ENCODE measurements around the gene NOX5.

Gene NOX5

DNA sequence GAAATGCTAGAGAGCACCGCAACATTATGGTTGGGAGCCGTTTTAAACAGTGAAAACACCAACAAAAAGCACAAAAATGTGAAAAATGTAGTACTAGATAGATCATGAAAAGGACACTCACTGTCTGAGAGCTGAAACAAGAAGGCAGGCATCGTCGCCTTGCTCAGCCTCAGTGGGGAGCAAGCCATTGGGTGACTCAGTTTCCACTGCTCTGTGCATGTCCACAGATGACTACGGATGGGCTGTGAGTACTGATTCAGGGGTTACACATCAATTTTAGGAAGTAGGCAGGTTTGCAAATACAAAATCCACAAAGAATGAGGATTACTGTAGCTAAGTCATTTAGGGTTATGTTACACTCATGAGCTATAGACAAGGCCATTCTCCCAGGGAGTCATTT, 10.8 kb downstream of the NOX5 start:
- DNase-seq, result no peak

DNA sequence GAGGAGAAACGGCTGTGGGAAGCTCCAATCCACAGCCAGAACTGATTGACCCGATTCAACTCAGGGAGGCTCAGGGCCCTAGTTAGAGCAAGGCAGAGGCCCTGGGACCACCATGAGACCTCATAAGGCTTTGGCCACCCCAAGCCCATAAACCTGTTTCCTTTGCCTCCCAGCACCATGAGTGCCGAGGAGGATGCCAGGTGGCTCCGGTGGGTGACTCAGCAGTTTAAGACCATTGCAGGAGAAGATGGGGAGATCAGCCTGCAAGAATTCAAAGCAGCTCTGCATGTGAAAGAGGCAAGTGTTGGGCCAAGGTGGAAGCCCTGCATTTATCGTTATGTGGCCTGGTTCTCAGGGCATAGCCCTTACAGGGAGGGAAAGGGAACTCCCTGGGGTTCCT, 11.9 kb downstream of the NOX5 start:
- no peak for DNase-seq

DNA sequence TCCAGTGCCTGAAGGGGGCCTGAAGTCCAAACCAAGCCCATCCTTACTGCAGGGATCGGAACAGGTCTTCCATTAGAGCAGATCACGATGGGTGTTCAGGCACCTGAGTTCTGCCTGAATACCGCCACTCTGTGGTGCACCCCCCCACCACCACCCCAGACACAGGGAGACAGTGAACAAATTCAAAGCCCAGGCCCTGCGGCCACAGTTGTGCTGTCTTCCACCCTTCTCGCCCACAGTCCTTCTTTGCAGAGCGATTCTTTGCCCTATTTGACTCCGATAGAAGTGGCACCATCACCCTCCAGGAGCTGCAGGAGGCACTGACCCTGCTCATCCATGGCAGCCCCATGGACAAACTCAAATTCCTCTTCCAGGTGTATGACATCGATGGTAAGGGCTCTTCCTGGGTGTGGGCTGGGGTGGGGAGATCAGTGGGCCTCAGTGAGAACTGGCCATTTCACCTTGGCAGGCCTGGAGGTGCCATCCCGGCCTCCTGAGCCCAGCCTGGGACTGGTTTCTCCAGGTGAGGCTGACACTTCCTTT, 13.6 kb downstream of the NOX5 start:
- DNase-seq, result no peak

DNA sequence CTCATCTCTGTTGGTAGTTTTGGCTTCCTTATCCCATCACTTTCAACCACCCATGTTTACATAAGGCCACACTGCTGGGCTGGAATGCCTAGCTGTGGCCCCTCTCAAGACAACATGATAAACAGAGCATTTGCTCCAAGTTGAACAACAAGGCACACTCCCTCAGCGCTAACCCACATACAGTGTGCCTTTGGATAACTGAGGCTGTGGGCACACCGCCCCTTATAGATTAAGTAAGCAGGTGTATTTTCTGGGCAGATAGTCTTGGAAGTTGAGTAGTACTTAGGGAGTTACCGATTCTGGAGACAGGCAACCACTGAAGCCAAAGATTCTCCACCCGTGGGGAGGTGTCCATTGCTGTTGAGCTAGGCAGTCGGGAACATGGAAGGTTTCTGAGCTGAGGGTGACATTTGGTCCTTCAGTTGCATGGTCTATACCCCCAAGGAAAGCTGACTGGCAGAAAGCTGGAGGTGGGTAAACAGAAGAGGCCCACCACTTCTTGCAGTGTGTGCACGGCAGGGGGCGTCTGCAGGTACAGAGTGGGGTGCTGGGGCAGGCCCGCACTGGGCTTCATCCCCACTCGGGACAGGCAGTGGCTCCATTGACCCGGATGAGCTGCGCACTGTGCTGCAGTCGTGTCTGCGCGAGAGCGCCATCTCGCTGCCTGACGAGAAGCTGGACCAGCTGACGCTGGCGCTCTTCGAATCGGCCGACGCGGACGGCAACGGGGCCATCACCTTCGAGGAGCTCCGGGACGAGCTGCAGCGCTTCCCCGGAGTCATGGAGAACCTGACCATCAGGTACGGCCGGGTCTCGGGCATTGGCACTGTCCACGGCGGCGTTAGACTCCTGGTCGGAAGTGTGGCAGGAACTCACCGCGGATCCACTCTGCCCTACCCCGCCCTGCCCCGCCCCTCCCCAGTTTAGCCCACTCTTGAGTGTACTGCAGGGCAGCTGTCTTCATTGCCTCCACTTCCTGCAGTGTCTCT, 16.8 kb downstream of the NOX5 start:
- peak; percentile 17 for DNase-seq

DNA sequence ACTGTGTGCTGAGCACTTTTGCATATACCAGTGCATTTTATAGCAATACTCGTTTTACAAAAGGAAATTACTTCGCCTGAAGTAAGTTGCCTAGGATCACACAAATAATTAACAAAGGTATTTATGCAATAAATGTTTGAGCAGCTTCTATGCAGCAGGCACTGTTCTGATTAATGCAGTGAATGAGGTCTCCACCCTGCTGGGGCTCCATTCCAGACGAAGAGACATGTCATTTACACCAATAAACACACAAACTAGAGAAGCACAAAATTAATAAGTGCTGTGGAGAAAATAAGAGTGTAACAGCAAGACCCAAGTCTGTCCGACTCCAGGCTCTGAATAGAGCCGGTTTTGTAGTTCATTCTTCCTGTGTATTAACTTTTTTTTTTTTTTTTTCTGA, 17.5 kb downstream of the NOX5 start:
- no peak for DNase-seq

DNA sequence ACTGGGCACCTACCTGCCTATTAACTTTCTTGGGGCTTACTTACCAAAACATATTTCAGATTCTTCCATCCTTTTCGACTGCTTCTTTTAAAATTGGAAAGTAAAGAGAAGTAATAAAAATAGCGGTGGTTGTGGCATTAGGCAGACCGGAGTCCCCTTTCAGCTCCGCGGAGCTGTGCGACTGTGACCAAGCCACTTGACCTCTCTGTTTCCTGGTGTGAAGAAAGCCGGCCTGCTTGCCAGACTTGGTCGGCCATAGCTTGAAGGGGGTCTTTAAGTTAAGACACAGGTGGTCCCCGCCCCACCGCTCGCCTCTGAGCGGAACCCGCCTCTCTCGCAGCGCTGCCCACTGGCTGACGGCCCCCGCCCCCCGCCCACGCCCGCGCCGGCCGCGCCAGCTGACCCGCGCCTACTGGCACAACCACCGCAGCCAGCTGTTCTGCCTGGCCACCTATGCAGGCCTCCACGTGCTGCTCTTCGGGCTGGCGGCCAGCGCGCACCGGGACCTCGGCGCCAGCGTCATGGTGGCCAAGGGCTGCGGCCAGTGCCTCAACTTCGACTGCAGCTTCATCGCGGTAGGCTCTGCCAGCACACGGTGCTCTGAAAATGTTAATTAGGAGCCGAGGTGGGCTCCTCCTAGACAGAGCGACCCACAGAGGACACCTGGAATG, 18.3 kb downstream of the NOX5 start:
- no peak for DNase-seq

DNA sequence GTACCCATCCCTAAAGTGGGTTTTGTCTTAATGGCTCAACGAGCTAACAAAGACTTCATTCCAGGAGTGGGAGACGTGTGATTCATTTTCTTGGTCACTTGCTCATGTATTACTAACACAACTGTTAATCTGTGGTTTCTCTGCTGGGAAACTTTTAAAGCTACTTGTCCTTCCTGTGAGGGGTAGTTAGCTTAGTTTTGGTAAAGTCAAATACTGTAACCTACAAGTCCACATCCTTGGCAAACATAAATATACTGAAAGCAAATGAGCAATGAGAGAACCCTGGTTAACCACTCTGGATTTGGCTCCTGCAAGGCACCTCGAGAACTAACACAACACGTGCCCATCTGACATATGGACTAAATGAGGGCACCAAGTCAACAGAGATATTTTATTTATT, 19.9 kb downstream of the NOX5 start:
- DNase-seq, result no peak

DNA sequence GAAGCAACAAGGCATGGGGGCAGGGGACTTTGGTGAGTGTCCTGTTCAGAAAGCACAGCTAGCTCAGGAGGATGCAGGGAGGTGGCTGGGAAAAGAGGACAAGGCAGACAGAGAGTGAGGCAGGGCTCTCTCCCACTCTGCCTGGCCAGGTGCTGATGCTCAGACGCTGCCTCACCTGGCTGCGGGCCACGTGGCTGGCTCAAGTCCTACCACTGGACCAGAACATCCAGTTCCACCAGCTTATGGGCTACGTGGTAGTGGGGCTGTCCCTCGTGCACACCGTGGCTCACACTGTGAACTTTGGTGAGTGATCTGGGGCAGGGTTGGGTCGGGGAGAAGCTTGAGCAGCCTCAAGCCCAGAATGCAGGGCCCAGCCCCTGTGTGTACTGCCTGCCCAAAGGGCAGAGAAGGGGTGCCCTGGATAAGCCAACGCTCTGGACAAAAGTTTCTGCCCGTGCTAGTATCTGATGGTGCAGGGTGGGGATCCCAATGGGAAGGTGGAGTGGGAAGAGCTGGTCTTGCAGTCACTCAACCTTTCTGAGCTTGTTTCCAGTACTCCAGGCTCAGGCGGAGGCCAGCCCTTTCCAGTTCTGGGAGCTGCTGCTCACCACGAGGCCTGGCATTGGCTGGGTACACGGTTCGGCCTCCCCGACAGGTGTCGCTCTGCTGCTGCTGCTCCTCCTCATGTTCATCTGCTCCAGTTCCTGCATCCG, 20.9 kb downstream of the NOX5 start:
- DNase-seq, result no peak

DNA sequence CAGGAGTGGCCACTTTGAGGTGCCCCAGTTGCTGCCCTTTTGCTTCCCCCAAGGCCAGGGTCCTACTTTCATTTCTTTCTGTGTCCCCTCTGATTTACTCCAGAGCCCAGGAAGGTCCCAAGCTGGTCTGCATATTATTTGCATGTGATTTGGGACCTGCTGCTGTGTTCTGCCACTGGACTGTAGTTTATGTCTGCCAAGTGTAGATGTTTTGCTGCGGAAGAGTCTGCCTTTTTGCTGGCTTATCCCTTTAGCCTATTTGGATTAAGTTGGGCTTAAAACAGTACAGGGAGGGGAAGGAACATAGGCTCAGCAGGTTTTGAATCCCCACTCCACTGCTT, 21.4 kb downstream of the NOX5 start:
- DNase-seq, result no peak

DNA sequence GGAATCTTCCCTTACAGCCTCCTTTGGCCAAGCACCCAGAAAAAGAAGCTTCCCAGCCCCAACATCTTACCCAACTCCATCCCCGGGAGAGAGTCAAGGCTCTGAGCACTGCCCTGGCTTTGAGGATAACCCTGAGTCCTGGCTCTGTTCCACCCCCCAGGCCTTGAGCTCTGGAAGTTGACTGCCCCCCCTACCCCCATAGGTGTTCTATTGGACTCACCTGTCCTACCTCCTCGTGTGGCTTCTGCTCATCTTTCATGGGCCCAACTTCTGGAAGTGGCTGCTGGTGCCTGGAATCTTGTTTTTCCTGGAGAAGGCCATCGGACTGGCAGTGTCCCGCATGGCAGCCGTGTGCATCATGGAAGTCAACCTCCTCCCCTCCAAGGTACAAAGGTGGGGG, 22.3 kb downstream of the NOX5 start:
- no peak for DNase-seq

DNA sequence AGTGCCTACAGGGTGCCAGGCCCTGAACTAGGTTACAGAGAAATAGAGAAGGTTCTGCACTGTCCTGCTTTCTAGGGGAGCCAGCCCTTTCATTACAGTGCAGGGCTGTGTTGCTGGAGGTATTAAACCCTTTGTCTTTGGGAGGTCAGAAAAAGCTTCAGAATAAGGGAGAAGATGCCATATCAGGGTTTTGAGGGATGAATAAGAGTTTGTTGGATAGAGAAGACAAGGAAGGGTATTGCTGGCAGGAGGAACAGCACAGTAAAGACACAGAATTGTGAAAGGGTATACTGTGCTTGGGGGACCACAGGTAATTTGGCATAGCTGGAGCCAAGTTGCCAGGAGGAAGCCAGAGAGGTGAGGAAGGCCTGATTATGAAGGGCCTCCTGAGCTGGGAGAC, 23.0 kb downstream of the NOX5 start:
- DNase-seq, result no peak

DNA sequence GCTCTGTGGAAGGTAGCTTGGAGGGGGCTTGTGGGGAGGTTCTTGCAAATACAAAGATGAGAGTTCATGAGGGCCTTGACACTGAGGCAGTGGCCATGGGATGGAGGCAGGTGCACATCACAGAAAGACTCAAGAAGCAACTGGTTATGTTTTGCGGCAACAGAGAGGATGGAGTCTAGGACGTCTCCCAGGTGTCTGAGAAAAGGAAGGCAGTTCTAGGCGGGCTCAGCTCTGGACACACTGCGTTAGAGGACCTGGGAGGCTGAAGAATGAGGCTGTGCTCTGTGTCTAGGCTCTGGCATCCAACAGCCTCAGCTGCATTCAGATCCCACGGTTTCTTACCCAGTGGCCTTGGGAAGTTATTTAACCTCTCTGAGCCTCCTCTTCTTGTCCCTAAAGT, 23.5 kb downstream of the NOX5 start:
- no peak for DNase-seq

DNA sequence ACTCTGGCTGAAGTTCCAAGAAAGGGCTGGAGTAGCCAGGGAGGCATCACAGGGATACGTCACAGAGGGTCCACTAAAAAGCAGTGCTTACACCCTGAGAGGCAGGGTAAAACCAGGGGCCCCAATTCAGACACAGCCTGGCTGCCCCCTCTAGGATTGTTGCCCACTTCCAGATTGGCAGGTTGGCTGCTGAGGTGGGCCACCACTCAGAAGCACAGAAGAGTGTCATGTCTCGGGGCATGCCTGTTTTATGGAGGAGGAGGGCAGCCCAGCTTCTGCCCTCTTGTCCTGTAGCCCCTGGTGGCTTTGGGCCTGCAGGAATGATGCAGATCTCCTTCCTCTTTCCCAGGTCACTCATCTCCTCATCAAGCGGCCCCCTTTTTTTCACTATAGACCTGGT, 24.0 kb downstream of the NOX5 start:
- DNase-seq, result no peak

DNA sequence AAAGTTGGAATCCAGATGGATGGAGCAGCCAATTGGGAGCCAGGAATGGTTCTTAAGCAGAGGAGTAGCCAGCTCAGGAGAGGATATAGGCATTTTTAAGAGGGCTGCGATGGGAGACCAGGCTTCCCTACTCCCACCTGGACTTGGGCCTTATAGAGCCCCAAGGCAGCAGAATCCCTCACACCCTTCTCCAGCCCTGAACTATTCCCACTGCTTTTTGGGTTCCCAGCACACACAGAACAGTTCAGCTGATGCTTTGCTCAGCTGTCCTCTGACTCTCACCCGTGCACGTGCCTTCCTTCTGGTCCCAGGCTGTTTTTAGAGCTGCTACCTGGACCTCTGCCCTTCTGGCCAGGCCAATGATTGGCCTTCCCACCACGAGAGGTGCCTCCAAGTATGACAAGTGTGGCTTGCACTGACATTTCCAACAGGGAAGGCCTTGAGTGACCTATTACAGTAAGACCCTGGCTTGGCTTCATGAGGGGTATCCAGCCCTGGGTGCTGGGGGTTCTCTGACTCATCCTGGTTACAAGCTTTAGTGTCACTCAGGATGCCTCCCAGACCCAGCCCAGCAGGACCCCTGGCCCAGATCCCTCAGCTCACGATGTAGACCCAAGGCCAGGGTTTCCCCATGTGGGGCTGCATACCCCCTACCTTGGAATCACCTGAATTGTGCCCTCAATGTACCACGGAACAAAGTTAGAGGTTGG, 25.2 kb downstream of the NOX5 start:
- DNase-seq, result no peak

DNA sequence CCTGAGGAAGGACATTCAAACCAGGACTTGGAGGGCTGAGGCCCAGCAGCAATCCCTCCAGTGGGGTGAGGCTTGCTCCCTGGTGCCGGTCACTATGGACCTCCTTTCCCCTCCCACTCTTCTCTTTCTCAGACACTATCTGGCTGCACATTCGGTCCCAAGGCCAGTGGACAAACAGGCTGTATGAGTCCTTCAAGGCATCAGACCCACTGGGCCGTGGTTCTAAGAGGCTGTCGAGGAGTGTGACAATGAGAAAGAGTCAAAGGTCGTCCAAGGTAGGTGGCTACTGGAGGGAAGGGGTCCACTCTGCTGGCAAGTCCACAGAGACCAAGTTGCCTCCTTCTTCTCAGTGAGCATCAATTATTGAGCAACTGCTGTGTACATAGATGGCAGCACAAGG, 28.0 kb downstream of the NOX5 start:
- DNase-seq, result no peak

DNA sequence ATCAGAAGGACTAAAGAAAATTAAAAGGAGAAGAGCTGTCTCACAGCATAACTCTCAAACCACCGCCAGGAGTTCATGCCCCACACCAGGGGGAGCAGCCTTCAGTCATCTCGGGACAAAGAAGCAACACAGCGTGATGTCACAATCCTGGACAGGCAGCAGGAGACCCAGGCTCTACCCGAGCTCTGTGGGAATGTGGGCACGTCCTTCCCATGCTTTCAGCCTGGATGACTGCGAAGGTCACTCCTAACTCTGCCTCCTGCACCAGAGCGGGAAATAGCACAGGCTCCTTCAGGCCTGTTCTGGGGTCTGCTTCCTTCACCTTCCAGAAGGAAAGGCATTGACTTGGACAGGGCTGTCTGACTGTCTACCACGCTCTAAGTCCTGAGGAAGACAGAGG, 31.3 kb downstream of the NOX5 start:
- no peak for DNase-seq

DNA sequence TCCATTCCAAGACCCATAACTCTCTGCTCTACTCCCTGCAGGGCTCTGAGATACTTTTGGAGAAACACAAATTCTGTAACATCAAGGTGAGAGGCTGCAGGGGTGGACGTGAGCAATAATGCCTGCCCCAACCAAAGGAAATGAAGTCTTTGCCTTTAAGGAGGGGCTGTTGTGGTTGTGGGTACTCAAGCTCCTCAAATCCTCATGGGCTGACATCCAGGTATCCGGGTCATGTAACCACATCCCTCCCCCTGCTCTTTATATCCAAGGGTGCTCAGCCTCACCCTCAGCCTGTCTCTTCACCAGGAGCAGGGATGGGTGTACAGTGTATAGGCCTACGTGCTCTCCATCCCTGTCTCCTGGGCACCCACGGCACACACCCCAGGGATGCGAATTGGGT, 32.3 kb downstream of the NOX5 start:
- DNase-seq, result no peak

DNA sequence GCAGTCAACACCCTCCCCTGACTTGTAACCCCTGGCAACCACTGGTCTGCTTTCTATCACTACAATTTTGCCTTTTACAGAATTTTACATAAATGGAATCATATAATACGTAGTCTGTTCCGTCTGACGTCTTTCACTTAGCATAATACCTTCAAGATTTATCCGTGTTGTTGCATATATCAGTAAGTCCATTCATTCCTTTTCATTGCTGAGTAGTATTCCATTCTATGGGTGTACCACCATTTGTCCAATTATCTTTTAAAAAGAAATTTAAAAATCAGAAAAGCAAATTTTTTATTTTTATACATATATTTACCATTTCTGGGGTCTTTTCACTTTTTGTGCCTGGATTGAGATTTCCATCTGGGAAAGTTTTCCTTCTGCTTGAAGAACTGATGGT, 35.5 kb downstream of the NOX5 start:
- no peak for DNase-seq

DNA sequence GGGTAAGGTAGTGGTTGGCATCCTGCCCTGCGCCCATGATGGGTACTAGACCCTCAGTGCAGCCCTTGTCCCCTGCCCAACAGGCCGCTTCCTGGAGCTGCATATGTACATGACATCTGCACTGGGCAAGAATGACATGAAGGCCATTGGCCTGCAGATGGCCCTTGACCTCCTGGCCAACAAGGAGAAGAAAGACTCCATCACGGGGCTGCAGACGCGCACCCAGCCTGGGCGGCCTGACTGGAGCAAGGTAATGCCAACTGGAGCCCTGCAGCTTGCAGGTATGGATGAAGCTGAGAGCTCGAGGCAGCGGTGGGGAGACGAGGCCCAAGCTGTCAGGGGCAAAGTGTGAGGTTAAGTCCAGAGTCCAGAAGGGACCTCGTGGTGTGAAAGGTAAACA, 40.8 kb downstream of the NOX5 start:
- no peak for DNase-seq

DNA sequence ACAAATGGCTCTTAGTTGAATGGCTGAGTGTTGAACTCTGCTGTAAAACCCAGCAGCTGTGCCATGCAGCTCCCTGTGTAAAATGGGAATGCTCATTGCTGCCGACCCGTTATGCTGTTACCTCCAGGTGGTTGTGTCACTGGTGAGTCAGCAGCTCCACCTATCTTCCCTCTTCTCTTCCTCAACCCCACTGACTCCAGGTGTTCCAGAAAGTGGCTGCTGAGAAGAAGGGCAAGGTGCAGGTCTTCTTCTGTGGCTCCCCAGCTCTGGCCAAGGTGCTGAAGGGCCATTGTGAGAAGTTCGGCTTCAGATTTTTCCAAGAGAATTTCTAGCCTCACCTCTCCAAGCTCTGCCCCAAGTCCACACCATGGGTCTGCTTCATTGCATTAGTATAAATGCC, 41.9 kb downstream of the NOX5 start:
- DNase-seq, result no peak

DNA sequence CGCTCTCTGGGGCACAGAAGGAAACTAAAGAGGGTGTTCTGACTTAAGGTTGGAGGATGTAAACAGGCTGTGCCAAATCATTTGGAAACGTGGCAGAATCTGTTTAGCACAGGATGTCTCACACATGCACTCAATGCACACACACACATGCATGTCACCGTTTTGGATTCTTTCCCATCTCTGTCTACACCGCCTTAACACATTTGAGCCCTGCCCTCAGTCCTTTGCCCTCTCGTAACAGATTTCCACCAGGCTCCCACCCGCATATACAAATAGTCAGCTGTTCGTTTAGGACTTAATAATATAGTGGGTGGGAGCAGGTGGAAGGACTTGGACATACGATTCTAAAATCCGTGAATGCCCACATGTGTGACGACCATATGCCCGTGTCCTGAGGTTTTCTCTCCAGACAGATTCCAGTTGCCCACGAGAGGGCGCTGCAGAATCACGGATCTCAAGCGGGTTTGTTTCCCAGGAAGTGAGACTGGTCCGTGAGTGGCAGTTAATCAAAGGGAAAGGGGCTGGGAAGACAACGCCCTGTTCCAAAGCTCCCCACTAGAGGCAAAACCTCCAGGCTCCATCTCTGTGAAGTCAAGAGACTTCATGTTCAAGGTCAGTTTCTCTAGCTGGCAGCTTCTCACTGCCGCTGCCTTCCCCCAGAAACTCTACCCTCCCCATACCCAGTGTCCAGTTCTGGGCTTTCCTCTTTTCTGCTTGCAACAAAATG, 44.5 kb downstream of the NOX5 start:
- peak; percentile 84 for DNase-seq

DNA sequence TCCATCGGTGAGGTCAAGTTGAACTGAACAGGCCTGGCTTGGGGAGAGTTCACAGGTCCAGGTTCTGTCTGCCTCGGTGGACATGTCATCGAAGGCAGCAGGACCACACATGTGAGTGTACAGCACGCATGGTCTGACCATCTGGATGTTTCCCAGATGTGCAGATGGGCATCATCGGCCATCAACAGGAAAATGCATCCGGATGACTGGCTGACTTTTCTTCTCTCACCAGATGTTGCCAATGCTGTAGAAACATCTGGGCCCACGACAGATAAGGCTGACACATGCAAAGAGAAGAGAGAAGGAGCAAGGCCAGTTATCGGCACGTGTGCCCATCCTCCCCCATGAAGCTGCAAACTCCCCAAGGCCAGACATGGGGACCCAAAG, 45.1 kb downstream of the NOX5 start:
- no peak for DNase-seq

Data from CD4-positive, alpha-beta T cell treated with Interleukin-6 for 4 hours (primary cell).